Measurements from ENCODE around the gene CIBAR2.

GRCh38 chr16:85051683-85052082, 60.6 kb downstream of the CIBAR2 start:
- TF ChIP-seq POLR2A (IDR thresholded peaks at IDR 0.05) (no peak), EP300 (IDR thresholded peaks at IDR 0.05) (no peak)

Measured in ovary (tissue), 1 donor.